AG09319 (cell line): ENCODE results near the gene THSD8.

ENCODE experiments used
- DNase-seq: peaks from one replicate; pipeline ENCODE4 v3.0.0-alpha.2; 2010; ENCODE audit warnings: low read depth; ENCODE audit errors: extremely low read depth
- TF ChIP-seq, protein P1 (sequence below): IDR thresholded peaks from 2 replicates; pipeline ENCODE4 v1.5.1; 2011; ENCODE audit warnings: low read depth, mild to moderate bottlenecking, inconsistent platforms, low read length, moderate library complexity

THSD8 gene

DNA sequence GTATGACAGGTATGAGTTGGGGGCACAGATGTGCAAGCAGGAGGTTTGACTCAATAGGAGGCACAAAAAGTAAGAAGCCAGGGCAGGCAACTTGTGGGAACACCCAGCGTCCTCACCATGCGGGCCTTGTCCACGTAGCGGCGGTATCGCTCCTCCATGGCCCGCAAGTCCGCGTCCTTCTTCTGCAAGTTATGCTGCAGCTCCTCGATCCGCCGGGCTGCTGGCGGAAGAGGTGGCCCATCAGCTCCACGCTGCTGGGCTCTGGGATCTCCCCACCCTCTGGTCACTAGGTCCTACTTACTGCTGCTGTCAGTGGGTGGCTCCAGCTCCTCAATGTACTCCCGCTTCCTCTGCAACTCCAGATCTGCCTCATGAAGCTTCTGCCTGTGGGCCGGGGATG is 37.2 kb upstream of the THSD8 start:
- TF ChIP-seq, protein P1, sequence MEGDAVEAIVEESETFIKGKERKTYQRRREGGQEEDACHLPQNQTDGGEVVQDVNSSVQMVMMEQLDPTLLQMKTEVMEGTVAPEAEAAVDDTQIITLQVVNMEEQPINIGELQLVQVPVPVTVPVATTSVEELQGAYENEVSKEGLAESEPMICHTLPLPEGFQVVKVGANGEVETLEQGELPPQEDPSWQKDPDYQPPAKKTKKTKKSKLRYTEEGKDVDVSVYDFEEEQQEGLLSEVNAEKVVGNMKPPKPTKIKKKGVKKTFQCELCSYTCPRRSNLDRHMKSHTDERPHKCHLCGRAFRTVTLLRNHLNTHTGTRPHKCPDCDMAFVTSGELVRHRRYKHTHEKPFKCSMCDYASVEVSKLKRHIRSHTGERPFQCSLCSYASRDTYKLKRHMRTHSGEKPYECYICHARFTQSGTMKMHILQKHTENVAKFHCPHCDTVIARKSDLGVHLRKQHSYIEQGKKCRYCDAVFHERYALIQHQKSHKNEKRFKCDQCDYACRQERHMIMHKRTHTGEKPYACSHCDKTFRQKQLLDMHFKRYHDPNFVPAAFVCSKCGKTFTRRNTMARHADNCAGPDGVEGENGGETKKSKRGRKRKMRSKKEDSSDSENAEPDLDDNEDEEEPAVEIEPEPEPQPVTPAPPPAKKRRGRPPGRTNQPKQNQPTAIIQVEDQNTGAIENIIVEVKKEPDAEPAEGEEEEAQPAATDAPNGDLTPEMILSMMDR: no peak

DNA sequence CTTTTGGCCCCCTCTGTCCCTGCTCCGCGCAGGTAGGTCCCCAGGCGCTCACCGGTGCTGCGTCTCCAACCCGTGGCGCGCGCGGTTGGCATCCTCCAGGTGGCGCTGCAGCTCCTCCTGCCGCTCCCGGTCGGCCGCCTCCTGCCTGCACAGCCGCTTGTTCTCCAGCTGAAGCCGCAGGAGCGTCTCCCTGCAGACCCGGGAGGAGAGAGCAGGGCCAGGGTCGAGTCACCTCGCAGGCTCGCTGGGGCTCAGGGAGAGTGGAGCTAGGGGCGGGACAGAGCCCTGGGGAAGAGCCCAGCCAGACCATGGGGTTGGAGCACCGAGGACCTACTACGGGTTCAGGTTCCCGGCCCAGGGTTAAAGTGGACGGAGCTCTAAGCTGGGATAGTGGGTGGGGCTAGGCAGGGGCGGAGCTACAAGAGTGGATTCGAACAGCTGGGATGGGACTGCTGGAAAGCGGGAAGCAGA is 35.8 kb upstream of the THSD8 start:
- no peak for DNase-seq
- TF ChIP-seq, protein P1: peak; percentile 83

More for the DNA sequence above, 37.2 kb upstream of the THSD8 start:
- no peak for DNase-seq

DNA sequence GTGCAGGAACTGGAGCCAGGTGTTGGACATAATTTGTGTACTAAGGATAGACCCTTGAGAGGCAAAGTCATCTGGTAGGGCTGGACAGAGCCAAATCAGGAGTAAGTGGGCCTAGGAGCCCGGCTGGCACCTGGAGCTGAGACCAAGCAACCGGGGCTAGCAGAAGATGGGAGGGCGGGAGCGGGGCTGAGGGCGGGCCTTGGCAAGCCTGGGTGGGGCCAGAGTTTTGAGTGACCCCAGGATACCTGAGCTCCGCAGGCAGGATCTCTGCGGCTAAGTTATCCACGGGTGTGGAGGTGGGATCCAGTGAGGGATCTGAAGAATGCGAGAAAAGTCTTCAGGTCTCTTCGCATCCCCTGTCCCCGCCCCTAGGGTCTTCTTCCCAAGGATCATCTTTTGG is 34.7 kb upstream of the THSD8 start:
- TF ChIP-seq, protein P1: no peak
- no peak for DNase-seq

DNA sequence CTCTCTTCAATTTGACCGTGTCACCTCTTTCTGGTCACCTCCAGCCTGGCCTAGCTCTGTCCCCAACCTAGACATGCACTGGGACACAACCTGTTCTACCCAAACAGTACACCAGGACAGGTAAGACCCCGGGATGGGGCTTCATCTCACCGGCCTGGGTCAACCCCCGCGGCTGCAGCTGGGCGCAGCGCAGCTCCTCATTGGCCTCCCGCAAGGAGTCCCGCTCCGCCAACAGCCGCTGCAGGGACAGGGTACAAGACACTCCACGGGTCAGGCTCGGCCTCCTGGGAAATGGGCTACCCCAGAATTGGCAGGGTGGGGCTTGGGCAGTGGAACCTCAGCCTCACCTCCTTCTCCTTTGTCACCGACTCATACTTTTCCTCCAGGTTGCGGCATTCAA is 34.2 kb upstream of the THSD8 start:
- TF ChIP-seq, protein P1: no peak
- no peak for DNase-seq

DNA sequence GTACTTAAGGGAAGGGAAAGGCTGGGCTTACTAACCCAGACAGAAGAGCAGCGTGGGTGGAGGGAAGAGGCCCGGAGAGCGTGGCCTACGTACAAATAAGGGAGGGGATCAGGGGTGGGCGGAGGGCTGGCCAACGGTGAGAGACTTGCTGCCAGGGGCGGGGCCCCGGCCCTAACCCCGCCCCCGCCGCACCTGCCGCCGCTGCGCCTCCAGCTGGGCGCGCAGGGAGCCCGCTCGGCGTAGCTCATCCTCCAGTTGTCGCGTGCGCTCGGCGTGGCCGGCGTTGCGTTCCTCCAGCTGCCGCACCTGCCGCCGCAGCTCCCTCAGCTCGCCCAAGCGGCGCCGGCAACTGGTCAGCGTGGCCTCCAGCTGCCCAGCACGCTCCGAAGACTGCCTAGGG is 32.2 kb upstream of the THSD8 start:
- TF ChIP-seq, protein P1: no peak
- no peak for DNase-seq

DNA sequence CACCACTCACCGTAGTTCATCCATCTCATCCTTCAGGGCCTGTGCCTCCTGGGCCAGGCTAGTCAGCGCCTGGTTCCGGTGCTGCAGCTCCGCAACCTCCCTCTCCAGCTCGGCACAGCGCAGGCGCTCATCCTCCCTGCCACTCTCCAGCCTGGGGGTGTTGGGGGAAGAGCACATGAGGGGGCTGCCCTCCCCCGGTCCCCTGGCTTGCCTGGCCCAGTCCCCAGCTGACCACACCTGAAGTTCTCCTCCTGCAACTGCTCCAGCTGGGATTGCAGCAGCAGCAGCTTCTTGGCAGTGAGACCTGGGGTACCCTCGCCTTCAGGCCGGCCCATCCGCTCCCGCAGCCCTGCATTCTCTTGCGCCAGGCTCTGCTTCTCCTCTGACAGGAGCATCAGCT is 30.9 kb upstream of the THSD8 start:
- TF ChIP-seq, protein P1: no peak
- DNase-seq: no peak

DNA sequence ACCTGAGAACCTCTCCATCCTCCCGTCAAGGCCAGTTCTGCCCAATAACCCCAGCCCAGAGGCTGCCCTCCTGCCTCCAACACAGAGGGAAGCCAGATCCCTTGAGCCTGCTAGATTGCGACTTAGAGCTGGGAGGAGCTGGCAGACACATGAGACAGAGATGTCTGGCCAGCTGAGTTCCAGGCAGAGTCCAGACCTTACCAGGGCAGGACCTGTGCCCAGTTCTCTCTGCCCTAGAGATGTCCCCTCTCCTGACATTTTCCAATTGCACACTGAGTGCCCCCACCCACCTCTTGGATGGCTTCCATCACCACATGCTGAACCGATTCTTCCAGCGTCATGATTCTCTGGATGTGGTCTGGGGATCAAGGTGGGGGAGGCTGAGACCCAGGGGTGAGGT is 29.5 kb upstream of the THSD8 start:
- TF ChIP-seq, protein P1: no peak
- DNase-seq: no peak
